Measurements from ENCODE around the gene LYST.

Gene LYST

DNA sequence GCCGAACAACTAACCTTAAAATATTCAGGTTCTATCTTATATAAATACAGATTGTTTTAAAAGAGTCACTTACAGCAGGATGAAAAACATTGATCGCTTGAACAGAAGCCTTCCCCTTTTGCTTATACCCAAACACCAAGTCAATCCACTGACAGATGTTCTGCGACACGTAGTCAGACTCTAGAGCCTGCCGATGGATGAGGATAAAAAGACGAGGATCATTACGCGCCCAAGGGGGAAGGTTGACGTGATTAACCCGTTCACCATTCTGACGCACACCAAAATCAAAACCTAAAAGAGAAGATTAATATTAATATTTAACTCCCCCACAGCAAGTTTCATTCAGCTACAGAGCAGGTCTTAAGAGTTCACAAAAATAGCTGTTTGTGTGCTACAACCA, 157.7 kb downstream of the LYST start:
- no peak for DNase-seq

DNA sequence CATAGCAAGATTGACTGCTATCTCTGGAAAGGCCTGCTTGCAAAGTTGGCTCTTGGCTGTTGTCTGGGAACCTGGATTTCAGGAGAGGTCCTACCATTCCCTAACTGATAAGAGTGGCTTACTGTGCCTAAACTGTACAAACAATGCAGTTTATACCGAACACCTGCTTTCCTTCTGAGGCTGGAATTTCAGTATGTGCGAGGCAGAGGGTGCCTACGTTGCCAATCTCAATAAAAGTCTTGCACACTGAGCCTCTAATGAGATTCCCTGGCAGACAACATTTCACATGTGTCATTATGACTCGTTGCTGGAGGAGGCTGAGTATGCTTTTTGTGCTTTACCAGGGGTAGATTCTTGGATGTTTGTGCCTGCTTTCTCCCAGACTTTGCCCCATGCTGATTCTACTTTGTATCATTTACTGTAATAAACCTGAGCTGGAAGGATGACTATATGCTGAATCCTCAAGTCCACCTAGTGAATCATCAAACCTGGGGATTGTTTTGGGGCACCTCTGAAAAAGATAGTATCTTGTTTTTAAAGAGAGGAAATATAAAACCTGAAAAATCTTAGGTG, 158.2 kb downstream of the LYST start:
- no peak for DNase-seq

DNA sequence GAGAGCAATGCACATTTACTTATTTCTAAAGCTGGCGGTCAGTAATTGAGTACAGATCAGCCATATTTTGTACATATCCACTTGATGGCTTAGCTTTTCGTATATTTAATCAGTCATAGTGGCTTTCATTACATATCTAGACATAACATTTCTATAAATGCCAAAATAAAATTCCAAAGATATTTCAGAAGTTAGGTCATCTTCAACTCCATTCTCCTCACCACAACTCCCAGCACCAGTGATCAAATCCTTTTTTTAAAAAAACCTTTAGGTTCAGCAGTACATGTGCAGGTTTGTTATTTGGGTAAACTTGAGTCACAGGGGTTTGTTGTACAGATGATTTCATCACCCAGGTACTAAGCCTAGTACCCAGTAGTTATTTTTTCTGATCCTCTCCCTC, 163.2 kb downstream of the LYST start:
- no peak for DNase-seq

DNA sequence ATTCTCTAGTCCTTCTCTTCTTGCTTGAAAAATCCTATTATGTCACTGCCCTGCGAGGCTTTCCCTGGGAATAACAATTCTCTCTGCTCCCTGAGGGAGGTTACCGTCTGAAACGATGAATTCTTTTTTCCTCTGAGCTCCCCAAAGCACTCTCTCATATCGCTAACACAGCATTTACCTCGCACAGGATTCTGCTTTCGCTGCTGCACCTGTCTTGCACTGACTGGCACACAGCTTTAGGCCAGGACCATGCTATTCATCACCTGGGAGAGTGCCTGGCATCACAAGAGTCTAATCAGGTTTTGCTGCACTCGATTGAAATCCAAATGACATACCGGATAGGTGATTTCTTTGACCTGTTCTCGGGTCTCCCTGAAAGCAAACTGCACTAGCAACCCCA, 164.3 kb downstream of the LYST start:
- no peak for DNase-seq

DNA sequence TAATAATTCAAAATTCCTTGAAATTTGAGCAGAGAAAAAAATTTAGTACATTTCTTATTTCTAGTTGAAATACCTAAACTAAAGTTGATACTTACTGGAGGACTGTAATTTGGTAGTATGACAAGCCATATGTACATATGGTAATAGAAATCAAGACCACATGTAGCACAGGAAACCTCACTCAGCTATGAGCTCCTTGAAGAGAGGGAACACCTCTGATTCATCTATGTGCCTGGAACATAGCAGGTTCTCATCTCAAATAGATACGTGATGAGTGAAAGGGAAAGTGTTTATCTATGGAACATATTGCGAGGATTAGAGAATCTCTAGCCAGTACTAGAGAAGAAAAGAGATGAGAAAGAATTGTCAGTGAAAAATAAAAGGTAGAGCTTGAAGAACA, 169.2 kb downstream of the LYST start:
- DNase-seq = no peak

DNA sequence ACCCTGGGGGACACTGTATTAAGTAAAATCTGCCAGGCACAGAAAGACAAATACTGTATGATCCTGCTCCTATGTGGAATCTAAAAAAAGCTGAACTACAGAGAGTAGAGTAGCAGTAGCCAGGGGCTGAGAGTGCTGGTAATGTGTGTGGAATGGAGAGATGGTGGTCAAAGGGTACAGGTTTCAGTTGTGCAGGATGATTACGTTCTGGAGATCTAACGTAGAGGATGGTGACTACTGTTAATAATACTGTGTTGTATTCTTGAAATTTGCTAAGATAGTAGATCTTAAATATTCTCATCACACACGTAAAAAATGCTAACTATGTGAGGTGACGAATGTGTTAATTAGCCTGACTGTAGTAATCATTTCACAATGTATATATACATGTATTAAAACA, 177.3 kb downstream of the LYST start:
- DNase-seq = no peak

DNA sequence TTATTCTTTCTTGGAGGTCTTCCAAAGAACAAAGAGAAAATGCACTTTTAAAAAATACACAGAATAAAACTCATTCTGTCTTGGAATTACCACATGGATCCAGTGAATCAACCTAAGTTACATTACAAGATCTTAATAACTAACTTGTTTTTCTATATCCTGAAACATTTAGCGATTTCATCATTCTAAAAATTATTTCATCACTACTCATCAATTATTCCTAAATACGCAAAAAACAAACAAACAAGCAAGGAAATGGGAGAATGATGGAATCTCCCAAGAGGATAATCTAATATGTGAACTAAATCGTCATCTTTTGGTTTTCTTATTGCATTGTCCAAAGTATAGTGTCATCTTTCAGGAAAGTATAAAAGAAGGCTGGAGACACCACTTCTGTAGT, 178.6 kb downstream of the LYST start:
- no peak for DNase-seq

DNA sequence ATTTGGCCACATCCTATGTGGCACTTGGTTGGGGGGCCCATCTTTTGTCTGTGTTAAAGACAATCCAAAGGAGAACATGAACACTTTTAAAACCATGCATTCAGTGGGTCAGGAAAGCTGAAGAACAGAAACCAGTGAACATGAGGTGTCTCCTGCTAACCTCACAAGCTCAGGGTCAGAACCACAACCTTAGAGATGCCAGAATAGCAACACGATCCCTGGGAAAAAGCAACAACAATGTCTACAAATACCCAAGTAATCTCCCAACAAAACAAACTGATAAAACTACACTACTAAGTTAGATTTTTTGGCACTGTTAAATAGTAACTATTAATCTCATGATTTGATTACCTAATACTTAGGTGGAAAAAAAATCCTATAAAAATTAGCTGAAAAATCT, 183.1 kb downstream of the LYST start:
- no peak for DNase-seq

DNA sequence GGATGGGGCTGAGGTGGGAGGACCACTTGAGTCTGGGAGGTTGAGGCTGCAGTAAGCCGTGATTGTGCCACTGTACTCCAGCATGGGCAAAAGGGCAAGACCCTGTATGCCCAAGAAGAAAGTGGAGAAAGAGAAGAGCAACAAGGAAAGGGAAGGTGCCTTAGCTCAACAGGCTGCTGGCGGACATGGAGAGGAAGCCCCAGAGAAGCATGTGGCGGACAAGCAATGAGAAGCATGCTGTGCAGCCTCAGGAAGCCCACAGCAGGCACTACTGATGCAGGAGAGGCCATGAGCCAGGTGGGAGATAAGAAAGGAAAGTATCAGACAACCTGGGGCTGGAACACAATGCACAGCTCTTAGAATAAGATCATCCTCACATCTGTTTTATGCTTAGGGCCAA, 184.5 kb downstream of the LYST start:
- DNase-seq = no peak

DNA sequence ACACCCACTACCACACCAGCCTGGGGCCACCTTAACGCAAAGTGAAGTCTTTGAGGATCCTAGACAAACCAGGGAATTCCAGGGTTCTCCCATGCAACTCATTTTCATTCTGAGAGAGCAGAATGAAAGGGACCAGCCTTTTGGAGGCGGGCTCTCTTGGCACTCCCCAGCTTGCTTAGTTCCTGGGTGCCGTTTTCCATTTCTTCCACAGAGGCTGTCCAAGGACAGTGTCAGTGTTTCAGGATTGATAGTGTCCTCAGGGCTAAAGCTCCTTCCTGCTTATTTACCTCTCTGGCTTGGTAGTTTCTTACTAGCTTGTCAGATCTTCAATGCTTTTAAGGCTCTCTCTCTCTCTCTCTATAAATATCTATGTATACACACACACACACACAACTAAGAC, 187.1 kb downstream of the LYST start:
- no peak for DNase-seq

DNA sequence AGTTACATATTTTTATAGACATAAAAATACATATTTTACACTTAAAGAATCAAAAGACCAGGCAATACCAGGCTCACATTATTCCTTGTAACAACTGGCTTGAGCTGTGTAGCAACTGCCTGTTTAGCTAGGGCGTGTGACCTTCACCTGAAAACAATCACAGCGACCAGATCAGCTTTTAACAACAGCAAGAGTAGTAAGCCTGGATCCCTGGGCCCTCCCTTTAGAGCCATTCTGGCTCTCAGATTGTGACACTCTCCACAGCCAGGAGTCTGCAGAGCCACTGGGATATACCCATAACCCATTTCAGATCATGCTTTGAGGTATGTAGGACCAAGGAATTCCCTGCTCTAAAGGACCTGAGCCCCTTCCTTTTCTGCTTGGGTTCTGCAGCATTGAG, 187.7 kb downstream of the LYST start:
- DNase-seq = no peak

DNA sequence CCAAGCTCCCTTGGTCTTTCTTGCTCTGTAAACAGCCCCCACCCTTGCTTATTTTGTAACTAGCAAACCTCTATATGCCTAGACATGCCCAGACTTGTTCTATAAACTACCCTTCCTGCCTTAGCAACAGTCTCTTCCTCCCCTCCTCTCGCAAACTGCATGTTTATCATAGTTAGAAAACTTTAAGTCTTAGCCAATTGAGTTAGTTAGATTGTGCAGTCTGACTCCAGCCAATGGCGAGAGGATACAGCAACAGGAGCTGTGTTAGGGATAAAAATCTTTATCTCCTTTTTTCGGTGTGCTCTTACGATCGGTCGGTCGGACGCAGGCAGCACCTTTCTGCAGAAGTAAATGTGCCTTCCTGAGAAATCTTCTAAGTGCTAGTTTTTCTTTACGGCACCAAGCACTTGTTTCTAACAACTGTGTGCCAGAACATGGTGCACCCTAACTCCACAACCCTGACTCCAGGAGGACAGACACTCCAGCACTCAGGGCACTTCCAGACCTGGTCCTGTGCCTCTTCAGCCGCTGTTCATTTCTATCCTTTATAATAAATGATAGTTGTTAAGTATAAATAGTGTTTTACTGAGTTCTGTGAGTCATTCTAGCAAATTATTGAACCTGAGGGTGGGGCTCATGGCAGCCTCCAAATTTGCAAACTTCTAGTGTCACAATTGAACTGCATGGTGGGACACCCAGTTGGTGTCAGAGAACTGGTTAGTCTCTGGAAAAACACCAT, 191.4 kb downstream of the LYST start:
- DNase-seq = no peak

DNA sequence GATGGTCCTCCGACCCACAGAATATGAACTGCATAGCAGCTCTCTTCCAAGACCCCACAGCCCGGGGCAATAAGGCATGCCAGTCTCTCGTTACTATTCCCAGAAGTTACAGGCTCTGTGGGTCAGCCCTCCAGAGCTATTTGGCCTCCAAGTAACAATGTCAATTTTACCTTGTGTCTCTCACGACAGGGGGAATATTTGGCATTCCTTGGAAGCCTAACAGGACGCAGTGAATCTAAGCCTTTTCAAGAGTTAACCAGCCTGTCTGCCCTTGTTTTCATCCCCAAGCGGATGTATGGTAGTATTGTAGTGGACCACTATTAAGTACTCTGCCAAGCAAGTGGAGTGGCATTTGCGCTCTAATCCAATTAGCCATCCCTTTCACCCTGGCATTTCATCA, 192.7 kb downstream of the LYST start:
- DNase-seq = no peak

DNA sequence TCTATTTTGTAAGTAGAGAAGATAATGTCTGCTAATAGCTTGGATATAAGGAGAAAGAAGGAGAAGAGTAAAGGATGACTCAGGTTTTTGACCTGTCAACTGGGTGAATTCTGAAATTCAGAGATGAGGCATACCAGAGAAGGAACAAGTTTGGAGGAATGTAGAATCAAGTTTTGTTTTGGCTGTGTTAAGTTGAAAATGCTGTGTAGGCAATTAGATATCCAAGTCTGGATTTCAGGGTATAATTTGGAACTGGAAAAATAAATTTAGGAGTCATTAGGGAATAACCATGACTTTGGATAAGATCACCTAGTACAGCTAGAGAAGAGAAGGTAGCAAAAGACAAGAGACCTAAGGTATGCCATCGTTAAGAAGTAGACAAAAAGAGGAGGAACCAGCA, 194.7 kb downstream of the LYST start:
- DNase-seq = no peak

DNA sequence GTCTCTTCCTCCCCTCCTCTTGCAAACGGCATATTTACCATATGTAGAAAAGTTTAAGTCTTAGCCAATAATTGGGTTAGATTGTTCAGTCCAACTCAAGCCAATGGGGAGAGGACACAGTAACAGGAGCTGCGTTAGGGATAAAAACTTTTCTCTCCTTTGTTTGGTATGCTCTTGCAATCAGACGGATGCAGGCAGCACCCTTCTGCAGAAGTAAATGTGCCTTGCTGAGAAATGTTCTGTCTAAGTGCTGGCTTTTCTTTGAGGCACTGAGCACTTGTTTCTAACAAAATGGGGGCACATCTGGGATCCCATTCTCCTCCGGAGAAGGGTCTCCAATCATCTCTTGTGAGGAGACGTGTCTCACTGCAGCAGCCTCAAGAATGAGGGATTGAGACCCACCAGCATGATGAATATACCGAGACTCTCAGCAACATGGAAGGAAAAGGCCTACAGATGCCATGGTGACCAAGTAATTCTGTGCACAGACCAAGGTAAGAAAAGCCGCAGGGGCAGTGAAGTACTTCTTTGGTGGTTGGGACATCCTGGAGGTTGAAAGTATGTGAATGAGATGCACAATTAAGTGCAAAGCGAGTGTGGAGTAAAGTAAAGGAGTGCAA, 196.4 kb downstream of the LYST start:
- no peak for DNase-seq

DNA sequence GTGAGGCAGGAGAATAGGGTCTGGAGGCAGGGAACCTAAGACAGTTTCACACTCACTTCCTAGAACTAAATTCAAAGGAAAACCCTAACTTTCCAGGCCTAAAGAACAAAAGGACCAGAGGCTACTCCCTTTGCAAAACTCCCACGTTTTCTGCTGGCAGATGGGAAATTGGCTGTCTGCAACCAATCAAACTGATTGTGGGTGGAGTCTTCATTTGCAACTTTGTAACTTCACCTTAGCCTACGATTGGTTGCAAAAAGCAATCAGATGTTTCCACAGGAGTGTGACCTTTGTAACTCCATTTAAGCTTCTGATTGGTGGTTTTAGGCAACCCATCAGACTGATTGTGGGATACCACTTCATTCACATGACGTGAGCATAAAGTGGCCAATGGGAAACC, 197.4 kb downstream of the LYST start:
- DNase-seq = no peak

DNA sequence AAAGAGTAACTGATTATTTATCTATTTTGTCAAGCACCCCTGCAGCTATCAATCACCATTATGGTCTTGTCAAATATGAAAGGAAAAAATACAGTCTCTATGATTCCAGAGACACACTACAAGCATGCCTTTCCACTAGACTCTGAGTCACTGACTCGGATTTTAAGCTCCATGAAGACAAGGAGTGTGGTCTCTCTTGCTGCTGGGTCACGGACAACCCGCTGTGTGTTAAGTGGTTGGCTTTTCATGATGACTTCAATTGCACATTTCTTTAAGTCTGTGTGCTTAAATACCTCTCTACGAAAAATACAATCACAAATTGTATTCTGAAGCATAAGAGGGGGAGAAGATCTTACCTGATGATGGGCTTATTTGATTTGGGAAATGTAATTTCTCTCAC, 203.1 kb downstream of the LYST start:
- DNase-seq = no peak

DNA sequence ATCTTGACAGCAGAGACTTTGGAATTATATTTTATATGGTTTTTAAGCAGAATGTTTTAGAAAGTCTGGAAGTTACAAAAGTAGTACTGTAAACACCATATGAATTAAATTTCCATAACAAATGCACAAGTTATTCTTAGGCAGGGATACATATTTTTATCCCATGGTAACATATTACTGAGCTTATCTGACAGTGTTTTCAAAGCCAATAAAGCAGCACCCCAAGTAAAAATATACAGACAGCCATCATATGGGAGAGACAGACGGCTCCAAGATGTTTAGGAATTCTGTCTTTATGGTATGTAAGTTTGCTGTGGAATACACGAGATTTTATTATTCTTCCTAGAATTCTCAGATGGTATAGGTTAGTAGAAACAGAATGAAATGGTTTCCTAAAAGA, 205.1 kb downstream of the LYST start:
- no peak for DNase-seq

DNA sequence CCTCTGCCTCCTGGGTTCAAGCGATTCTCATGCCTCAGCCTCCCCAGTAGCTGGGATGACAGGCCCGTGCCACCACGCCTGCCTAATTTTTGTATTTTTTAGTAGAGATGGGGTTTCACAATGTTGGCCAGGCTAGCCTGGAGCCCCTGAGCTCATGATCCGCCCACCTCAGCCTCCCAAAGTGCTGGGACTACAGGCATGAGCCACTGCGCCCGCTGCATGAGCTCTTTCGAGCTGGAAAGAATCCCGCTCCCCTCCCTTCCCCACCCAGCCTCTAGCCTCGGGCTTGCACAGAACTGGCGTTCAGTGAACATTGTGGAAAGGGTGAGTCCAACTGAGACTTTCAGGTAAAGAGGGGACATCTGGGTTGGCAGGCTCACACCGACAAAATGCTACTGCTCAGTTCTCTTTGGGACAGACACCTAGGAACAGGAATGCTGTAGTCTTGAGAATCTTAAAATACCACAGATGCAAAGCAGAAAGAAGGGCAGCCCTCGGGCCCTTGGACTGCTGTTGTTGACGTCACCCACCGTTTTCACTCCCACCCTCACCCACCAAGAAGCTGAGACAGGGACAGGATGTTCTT, 207.4 kb downstream of the LYST start:
- no peak for DNase-seq

DNA sequence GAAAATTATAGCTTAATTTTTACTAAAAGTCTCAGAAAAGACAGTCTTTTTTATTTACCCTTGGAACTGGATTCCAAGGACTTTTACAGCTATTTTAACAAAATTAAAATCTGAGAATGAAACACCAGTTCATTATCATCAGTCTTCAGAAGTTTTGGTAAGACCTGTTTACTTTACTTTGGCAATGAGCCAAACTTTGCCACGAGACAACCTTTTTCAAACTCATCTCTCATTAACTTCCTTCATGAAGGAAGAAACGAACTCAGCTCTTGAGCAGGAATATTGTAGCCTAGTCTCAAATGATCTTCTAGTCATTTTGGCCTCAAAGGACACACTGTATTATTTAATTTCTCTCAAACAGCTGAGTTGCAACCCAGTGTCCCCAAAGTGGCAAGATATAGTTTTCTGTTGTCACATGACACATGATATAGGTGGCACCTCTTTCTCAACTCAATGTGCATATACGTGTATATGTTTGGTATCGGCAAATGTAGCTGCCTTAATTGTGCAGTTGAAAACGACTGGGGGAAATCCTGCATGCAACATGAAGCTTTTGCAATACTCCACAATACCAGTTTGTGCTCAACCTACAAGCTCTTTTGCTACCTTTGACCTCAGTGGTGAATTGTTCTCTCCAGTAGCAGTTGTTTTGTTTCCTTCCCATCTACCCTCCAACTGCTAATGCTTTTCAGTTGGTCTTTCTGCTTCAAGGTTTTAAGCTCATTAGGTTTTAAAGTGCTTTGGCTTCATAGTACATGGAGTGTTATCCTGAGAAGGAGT, 208.8 kb downstream of the LYST start:
- DNase-seq = no peak

DNA sequence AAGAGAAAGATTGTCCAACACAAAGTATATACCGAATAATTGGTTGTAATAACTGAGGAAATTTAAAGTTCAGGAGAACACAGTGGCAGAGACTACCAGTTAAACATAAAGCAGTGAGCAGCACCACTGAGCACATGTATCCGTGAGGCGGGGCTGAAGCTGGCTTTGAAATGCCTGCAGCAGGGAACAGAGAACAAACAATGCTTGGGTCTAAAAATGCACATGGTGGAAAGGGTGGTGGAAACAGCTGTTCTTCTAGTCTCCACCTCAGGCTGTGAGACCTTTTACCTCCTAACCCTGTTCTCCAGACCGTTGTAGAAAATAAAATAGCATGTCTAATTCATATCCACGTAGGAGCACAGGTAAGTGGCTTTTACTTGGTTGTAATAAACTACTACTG, 209.4 kb downstream of the LYST start:
- DNase-seq = no peak

DNA sequence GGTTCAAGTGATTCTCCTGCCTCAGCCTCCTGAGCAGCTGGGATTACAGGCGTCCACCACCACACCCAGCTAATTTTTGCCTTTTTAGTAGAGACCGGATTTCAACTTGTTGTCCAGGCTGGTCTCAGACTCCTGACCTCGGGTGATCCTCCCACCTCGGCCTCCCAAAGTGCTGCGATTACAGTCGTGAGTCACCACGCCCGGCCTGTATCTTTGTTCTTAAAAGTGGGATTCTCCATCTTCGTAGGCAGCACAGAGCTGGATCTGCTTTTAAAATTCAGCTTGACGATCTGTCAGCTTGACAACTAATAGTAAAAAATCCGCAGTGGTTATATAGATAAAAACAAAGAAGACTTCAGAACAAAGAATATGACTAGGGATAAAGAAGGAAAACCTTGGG, 214.3 kb downstream of the LYST start:
- no peak for DNase-seq

DNA sequence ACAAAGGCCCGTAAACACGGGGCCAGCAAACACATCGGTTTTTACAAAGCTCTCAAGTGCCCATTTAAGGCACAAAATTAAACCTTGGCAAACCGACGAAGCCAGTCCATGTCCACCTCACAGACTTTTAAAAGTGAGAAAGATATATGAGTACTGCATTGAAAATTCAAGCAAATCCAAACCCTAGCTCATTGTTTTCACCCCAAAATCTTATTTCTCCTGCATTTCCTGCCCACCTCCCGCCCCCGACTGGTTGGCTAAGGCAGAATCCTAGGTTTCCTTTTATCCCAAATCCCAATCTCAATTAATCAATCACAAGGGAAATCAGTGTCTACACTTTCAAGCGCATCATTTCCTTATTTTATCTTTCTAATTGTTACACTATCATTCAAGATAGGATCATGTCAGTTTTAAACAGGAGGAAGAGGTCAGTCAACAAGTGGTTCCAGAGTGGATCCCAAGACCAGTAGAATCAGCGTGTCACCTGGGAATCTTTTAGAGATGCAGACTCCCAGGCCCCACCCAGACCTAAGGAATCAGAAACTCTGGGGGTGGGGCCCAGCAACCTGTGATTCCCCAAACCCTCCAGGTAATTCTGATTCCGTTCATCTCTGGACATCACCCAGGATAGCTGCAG, 215.4 kb downstream of the LYST start:
- DNase-seq = no peak
